ENCODE results near the gene ALDH16A1. TPM values are rescaled to one million over a fixed set of nuclear protein-coding genes. Genes with fewer than 3 reads are reported as not detected.
A peak's percentile ranks its signal among the peaks of the same experiment; 100 is the strongest.

Gene ALDH16A1
- total RNA-seq, 1 experiment from 2014 or later, result 51.7 TPM

- Histone ChIP-seq H2BK120ac (ENCODE audit: low read depth, low read length, poor library complexity, severe bottlenecking) (no peak overlapping the region), H3K4ac (ENCODE audit: low read depth, low read length) (no peak overlapping the region), H2BK20ac (ENCODE audit: low read depth, low read length, poor library complexity, severe bottlenecking) (no peak overlapping the region), H3K23me2 (ENCODE audit: insufficient read length, low read depth, low read length, poor library complexity, severe bottlenecking) (peaks cover 13% of the 10 kb centered on the region), H4K5ac (ENCODE audit: insufficient read length, low read depth, low read length) (no peak overlapping the region), H3K79me2 (ENCODE audit: insufficient read depth, low read length) (peaks cover 18% of the 10 kb centered on the region), H3K18ac (ENCODE audit: insufficient read length, low read depth, low read length) (peak overlapping the region; percentile 47), H3K9ac (ENCODE audit: extremely low read depth, insufficient read length, low read length) (no peak overlapping the region), H3K27ac (ENCODE audit: insufficient read length, low read depth, low read length) (no peak overlapping the region), H3T11ph (ENCODE audit: low read length) (no peak overlapping the region), H3K23ac (ENCODE audit: insufficient read length, low read depth, low read length) (no peak overlapping the region), H3K56ac (ENCODE audit: insufficient read length, low read depth, low read length) (no peak overlapping the region), H2BK5ac (ENCODE audit: insufficient read length, low read length) (no peak overlapping the region), H4K20me1 (ENCODE audit: control insufficient read depth, insufficient read depth, insufficient read length) (no peaks in the 10 kb centered on the region), H3K4me2 (ENCODE audit: insufficient read depth, insufficient read length, low read length) (no peak overlapping the region), H3K9me3 (ENCODE audit: control insufficient read depth, low read depth, low read length) (no peaks in the 10 kb centered on the region), H4K91ac (ENCODE audit: insufficient read length, low read depth, low read length) (no peak overlapping the region), H3K4me1 (ENCODE audit: insufficient read depth, low read length) (no peaks in the 10 kb centered on the region), H4K8ac (replicated peaks; ENCODE audit: insufficient read length, low read depth, low read length) (no peak overlapping the region), H3K27me3 (ENCODE audit: insufficient read depth, low read length) (no peaks in the 10 kb centered on the region), H2BK12ac (ENCODE audit: insufficient read length, low read depth, low read length) (no peak overlapping the region), H3K79me1 (ENCODE audit: insufficient read depth, low read depth, low read length, poor library complexity, severe bottlenecking) (no peaks in the 10 kb centered on the region), H2AK5ac (ENCODE audit: insufficient read length, low read length) (no peak overlapping the region), H3K14ac (ENCODE audit: insufficient read depth, low read length) (no peak overlapping the region), H2BK15ac (ENCODE audit: low read depth, low read length) (no peak overlapping the region), H2AFZ (ENCODE audit: low read length) (no peak overlapping the region)
- Mint-ChIP-seq H3K36me3 (ENCODE audit: insufficient read depth in 1 of 3, low read depth in 3 of 3) (peaks cover 43% of the 10 kb centered on the region in 3 experiments), H3K4me3 (peak overlapping the region; percentile 91 to 96; a peak in 4 of 5 replicates), H3K9me3 (peaks cover 12 to 14% of the 10 kb centered on the region in 2 experiments; a peak in 4 of 5 replicates), H3K27ac (peak overlapping the region in 1 of 3 experiments; percentile 100; a peak in 1 of 7 replicates), H3K4me1 (peaks cover 13 to 20% of the 10 kb centered on the region in 2 experiments), H3K27me3 (ENCODE audit: low read depth) (peaks cover 11% of the 10 kb centered on the region; the same call in 1 of the 2 replicates)
- no CpG with 5 or more reads among the region's 23 CpGs for WGBS (ENCODE audit: extremely low coverage, insufficient read length, low lambda C conversion rate)
- TF ChIP-seq CTCF (conservative IDR thresholded peaks at IDR 0.05), result peak; percentile 34; the same call in 1 of the 3 replicates
- no peak for DNase-seq
Measured at GRCh38 chr19:49486710-49487276, 33.8 kb downstream of the ALDH16A1 start.

Measured in H9 (cell line).